IgD-negative memory B cell (primary cell): ENCODE measurements around the gene COPRS. TPM values are rescaled to one million over a fixed set of nuclear protein-coding genes. Genes with fewer than 3 reads are reported as not detected.
"Not testable (repeated sequence)": the region's sequence is repeated elsewhere in the genome, so short reads cannot be mapped to it uniquely, and the experiment has no call there.

Experiments
- H3K27ac Mint-ChIP-seq, 3 donors: one replicate each; pipeline ENCODE4 v1.8.0; 2020 to 2022; ENCODE audit warnings: mild to moderate bottlenecking in 3 of 3, mixed read lengths in 3 of 3, moderate library complexity in 1 of 3
- H3K27me3 Mint-ChIP-seq: one replicate; pipeline ENCODE4 v1.8.0; 2021; ENCODE audit warnings: mixed read lengths
- H3K36me3 Mint-ChIP-seq: one replicate; pipeline ENCODE4 v1.8.0; 2020; ENCODE audit warnings: mild to moderate bottlenecking, mixed read lengths
- H3K4me1 Mint-ChIP-seq, 3 donors: one replicate each; pipeline ENCODE4 v1.8.0; 2020 to 2022; ENCODE audit warnings: mixed read lengths in 3 of 3, mild to moderate bottlenecking in 1 of 3
- H3K4me3 Mint-ChIP-seq, 4 donors: one replicate each; pipeline ENCODE4 v1.8.0; 2020 to 2022; ENCODE audit warnings: mild to moderate bottlenecking in 4 of 4, mixed read lengths in 4 of 4, moderate library complexity in 3 of 4
- H3K9me3 Mint-ChIP-seq, 3 donors: one replicate each; pipeline ENCODE4 v1.8.0; 2020 to 2021; ENCODE audit warnings: mixed read lengths in 3 of 3, mild to moderate bottlenecking in 1 of 3
- polyA plus RNA-seq: library from polyadenylated mRNA; unstranded; fragments of 300-500 nt; fragmentation: Illumina TruSeq; gene quantifications from one replicate; pipeline ENCODE4 v1.2.3, GENCODE V29; 2021

COPRS gene
- polyA plus RNA-seq, 1 donor from 2014 or later: 35.4 TPM

DNA sequence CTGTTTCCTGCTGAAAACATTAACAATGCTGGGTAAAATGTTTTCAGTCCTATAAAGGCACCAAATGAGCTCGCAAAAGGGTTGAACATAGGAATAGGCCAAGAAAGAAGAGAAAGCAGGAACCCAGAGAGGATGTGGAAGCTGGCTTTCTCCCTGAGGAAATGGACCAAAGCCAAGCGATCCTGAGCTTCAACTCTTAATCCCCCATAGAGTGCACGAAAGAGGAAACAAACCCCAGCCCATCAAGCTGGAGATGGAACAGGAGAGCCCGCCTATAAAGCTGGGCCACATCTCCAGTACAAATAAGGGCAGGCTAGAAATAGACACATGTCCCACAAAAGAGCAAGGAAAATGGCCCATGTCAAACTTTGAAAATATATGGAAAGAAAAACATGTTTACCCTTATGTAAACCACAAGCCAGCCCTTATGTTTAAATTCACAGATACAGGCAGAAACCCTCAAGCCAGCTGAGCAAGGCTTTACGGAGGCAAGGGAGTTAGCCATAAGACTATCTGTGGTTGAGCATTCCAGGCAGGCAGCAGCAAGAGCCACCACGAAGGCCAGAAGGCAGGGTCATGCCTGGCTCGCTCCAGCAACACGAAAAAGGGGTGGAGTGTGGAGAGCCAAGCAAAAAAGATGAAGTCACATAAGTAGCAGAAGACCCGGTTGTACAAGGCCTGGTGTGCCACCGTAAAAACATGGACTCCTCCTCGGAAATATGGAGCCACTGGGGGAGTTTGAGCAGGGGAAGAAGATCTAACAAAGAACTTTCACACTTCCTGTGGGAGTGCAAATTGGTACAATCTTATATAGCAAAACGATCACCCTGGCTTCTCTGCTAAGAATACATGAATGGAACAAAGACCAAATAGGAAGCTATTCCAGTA lies 27.8 kb downstream of the COPRS start:
- no peak overlapping the region for H3K4me3 Mint-ChIP-seq
- H3K36me3 Mint-ChIP-seq: no peaks in the 10 kb centered on the region
- peaks cover 4% of the 10 kb centered on the region for H3K27me3 Mint-ChIP-seq
- no peak overlapping the region for H3K27ac Mint-ChIP-seq
- H3K4me1 Mint-ChIP-seq: peaks cover 4 to 7% (median 5%) of the 10 kb centered on the region in 3 donors
- no peaks in the 10 kb centered on the region for H3K9me3 Mint-ChIP-seq

DNA sequence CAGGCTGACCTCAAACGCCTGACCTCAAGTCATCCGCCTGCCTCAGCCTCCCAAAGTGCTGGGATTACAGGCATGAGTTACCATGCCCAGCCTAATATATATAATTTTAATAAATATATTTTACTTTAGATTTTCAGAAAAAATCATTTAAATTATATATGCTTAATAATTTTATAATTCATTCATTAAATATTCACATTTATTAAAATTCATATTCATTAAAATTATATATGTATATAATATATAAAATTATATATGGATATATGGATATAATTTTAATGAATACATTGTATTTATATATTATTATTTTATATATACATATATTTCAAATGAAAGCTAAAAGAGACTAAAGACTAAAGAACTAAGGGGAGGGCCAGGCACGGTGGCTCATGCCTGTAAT lies 29.4 kb downstream of the COPRS start:
- Mint-ChIP-seq H3K27ac (no peak overlapping the region), H3K4me1 (peaks cover 4 to 6% (median 5%) of the 10 kb centered on the region in 3 donors), H3K9me3 (no peaks in the 10 kb centered on the region), H3K36me3 (no peaks in the 10 kb centered on the region), H3K27me3 (peaks cover 4% of the 10 kb centered on the region), H3K4me3 (no peak overlapping the region)

DNA sequence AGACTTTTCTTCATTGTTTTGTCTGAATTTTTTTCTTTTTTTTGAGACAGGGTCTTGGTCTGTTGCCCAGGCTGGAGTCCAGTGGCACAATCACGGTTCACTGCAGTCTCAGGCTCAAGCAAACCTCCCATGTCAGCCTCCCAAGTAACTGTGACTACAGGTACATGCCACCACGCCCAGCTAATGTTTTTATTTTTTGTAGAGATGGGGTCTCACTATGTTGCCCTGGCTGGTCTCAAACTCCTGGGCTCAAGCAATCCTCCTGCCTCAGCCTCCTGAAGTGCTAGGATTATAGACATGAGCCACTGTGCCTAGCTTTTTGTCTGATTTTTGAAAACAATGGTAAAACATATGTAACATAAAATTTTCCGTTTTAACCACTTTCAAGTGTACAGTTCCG lies 30.1 kb downstream of the COPRS start:
- H3K4me3 Mint-ChIP-seq, H3K9me3 Mint-ChIP-seq, H3K36me3 Mint-ChIP-seq, H3K27me3 Mint-ChIP-seq, H3K27ac Mint-ChIP-seq, H3K4me1 Mint-ChIP-seq: not testable (repeated sequence)

DNA sequence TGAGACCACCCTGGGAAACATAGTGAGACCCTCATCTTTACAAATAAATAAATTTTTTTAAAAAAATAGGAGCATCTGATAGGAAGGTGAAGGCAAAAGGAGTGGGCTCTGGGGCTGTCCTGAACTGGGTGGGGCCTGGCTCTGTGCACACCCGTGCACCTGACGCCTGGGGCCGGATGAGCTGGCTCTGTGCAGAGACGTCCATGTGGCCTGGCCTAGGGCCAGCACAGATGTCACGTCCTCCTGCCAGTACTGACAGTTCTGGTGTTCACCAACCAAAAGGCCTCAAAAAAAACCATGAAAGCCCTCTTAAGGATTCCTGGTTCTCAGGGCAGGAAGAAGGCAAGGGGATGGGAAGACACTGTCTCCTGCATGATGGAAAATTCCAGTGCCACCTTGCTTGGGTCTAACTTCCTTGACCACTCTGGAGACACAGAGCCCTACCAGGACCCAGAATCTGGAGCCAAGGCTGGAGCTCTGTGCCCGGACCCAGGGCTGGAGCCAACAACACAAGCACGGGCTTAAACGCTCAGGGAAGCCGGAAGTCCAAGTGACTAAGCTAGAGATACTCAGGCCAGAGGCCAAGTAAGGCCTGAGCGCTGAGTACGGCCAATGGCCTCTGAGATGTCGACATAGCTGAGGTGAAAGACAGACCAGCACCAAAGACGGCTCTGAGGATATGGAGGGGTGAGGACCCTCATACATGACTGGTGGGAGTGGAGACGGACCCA lies 32.9 kb downstream of the COPRS start:
- H3K27ac Mint-ChIP-seq: no peak overlapping the region
- peaks cover 0 to 2% (median 0%) of the 10 kb centered on the region in 3 donors for H3K4me1 Mint-ChIP-seq
- no peak overlapping the region for H3K4me3 Mint-ChIP-seq
- no peaks in the 10 kb centered on the region for H3K9me3 Mint-ChIP-seq
- peaks cover 6% of the 10 kb centered on the region for H3K27me3 Mint-ChIP-seq
- no peaks in the 10 kb centered on the region for H3K36me3 Mint-ChIP-seq

DNA sequence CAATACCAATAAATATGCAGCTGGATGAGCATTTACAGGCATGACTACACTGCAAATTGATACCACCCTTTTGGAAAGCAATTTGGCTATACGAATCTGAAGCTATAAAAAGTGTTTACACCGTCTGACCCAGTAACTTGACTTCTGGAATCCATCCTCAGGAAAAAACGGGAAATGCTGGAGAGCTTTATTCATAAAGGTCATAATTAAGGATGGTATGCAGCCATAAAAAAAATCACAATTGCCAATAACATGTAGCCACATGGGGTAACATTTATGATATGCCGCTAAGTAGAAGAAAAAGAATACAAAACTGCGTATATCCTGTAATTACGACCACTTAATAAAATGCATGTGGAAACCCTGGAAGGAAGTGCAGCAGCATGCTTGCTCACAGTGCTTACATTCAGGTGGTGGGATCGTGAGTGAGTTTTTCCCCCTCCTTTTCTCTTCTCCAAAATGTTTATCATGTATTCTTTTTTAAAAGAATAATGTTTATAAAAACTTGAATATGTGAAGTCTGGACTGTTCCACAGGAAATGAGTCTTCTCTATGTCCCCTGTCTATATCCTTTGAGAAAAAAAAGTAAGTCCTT lies 34.2 kb downstream of the COPRS start:
- Mint-ChIP-seq H3K27me3 (peaks cover 6% of the 10 kb centered on the region), H3K4me1 (no peaks in the 10 kb centered on the region), H3K27ac (no peak overlapping the region), H3K36me3 (no peaks in the 10 kb centered on the region), H3K4me3 (no peak overlapping the region), H3K9me3 (peaks cover under 1 to 3% (median under 1%) of the 10 kb centered on the region in 3 donors)

DNA sequence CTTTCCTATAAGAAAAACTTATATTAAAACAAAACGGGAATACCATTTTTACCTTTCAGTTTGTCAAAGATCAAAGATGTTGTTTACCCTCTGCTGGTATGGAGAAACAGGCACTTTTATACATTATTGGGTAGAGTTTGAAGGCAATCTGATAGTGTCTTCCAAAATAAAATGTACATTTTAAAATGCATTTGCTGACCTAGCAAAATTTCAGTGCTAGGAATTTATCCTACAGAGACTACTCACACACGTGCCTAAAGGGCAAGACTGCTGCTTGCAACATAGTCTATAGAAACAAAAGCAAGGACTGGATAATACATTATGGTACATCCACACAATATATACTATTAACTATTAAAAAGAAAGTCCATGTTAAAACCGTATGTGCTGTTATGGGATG lies 36.0 kb downstream of the COPRS start:
- Mint-ChIP-seq H3K4me1 (no peaks in the 10 kb centered on the region), H3K9me3 (peaks cover 2 to 7% (median 3%) of the 10 kb centered on the region in 3 donors), H3K27me3 (peaks cover 10% of the 10 kb centered on the region), H3K27ac (no peak overlapping the region), H3K4me3 (no peak overlapping the region), H3K36me3 (no peaks in the 10 kb centered on the region)

DNA sequence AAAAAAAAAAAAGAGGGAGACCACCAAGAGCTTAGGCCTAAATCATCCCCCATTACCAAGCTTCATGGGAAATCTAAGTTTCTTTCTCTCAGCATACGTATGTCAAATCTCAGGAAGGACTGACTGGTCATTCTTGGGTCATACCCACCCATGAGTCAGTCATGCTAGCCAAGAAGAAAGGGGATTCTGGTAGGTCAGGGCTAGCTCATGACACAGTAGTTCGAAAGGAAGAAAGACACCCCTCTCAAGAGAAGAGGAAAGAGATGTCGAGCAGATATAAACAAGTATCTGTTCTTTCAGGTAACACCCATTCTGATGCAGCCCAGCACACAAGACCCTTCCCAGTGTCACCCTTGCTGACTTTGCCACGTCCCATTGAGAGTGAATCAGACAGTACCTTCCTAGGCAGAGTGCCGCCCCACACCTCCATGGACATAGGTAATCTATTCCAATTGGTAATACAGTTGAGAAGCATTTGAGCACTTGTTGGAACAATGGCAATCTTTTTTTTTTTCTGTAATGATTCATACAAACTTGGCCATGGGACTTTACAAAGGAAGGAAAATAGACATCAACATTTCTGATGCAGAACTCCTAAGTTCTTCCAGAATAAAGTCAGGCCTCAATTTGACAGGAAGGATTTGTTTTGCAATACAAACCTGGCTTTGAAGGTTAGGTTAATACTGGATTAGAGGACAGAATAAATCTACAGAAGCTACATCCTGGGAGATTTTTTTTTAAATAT lies 38.2 kb downstream of the COPRS start:
- no peaks in the 10 kb centered on the region for H3K36me3 Mint-ChIP-seq

DNA sequence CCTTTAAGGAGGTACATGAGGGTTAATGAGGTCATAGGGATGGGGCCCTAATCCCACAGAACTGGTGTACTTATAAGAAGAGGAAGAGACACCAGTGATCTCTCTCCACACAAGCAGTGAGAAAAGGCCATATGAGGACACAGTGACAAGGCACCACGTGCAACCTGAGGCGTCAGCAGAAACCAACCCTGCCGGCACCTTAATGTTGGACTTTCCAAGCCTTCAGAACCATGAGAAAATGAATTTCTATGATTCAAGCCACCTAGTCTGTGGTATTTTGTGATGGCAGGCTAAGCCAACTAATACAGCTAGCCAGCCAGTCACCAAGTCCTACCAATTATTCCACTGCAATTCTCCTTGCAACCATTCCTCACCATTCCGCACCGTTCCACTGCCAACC lies 39.5 kb downstream of the COPRS start:
- H3K27ac Mint-ChIP-seq: no peak overlapping the region

More for the DNA sequence above, 38.2 kb downstream of the COPRS start:
- H3K9me3 Mint-ChIP-seq: peaks cover 2 to 7% (median 3%) of the 10 kb centered on the region in 3 donors
- H3K27me3 Mint-ChIP-seq: peaks cover 7% of the 10 kb centered on the region
- H3K4me1 Mint-ChIP-seq: no peaks in the 10 kb centered on the region
- no peak overlapping the region for H3K4me3 Mint-ChIP-seq
- H3K27ac Mint-ChIP-seq: no peak overlapping the region

DNA sequence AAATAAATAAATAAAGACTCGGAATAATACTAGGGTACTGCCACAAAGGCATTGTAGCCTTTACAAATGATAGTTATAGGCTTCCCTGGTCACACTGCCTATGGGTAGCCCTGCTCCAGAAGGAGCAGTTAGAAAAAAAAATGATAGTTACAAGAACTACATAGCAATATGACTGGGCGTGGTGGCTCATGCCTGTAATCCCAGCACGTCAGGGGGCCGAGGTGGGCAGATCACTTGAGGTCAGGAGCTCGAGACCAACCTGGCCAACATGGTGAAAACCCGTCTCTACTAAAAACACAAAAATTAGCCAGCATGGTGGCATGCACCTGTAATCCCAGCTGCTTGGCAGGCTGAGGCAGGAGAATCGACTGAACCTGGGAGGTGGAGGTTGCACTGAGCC lies 40.2 kb downstream of the COPRS start:
- not testable (repeated sequence) for H3K4me1 Mint-ChIP-seq, H3K36me3 Mint-ChIP-seq, H3K4me3 Mint-ChIP-seq, H3K9me3 Mint-ChIP-seq, H3K27me3 Mint-ChIP-seq, H3K27ac Mint-ChIP-seq

More for the DNA sequence above, 39.5 kb downstream of the COPRS start:
- Mint-ChIP-seq H3K9me3 (peaks cover 2 to 7% (median 3%) of the 10 kb centered on the region in 3 donors), H3K27me3 (peaks cover 7% of the 10 kb centered on the region), H3K4me3 (no peak overlapping the region), H3K4me1 (no peaks in the 10 kb centered on the region), H3K36me3 (no peaks in the 10 kb centered on the region)

DNA sequence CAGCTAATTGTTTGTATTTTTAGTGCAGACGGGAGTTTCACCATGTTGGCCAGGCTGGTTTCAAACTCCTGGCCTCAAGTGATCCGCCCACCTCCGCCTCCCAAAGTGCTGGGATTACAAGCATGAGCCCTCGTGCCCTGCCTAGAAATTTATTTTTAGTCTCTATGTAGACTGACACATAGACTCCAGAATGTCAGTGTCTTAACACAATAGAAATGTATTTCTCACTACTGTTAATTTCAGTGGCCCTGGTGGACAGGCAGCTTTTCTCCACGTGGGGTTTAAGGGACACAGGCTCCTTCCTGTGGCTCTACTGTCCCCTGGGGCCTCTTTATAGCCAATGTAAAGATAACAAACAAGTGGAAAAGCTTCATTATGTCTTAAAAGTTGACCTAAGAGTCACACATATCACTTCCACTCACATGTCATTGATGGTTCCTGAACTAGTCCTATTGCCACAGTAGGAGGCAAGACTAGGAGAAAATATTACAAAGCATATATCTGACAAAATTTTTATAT lies 43.8 kb downstream of the COPRS start:
- Mint-ChIP-seq H3K4me3 (no peak overlapping the region), H3K4me1 (no peaks in the 10 kb centered on the region), H3K36me3 (no peaks in the 10 kb centered on the region)

DNA sequence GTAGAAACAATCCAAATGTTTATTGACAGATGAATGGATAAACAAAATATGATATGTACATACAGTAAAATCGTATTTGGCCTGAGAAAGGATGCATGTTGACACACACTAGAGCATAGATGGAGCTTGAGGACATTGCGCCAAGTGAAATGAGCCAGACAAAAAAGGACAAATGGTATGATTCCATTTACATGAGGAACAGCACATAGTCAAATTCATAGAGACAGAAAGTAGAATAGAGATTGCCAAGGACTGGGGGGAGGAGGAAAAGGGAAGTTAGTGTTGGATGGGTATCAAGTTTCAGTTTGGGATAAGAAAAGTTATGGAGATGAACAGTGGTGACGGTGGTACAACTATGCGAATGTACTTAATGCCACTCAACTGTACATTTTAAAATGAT lies 47.9 kb downstream of the COPRS start:
- peaks cover 0 to 2% (median 0%) of the 10 kb centered on the region in 3 donors for H3K9me3 Mint-ChIP-seq
- H3K4me1 Mint-ChIP-seq: no peaks in the 10 kb centered on the region
- H3K27me3 Mint-ChIP-seq: peaks cover 2% of the 10 kb centered on the region
- no peak overlapping the region for H3K4me3 Mint-ChIP-seq
- H3K36me3 Mint-ChIP-seq: no peaks in the 10 kb centered on the region
- H3K27ac Mint-ChIP-seq: no peak overlapping the region

More for the DNA sequence above, 43.8 kb downstream of the COPRS start:
- Mint-ChIP-seq H3K27me3 (peaks cover 7% of the 10 kb centered on the region), H3K9me3 (peaks cover 3 to 7% (median 4%) of the 10 kb centered on the region in 3 donors), H3K27ac (no peak overlapping the region)

DNA sequence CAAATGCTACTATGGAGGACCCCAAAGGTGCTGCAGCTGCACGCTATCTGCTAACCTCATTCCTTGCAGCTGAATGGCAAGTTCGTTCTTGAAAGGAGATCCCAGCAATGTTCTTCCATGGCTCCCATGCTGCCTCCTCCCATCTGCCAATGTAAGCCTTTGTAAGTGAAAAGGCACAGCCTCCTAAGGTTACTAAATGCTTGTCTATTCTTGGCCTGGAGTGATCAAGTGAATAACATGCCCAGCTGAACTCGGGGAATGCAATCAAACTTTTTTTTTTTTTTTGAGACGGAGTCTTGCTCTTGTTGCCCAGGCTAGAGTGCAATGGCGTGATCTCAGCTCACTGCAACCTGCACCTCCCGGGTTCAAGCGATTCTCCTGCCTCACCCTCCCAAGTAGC lies 49.2 kb downstream of the COPRS start:
- not testable (repeated sequence) for H3K27me3 Mint-ChIP-seq, H3K36me3 Mint-ChIP-seq, H3K9me3 Mint-ChIP-seq, H3K4me1 Mint-ChIP-seq, H3K27ac Mint-ChIP-seq, H3K4me3 Mint-ChIP-seq

DNA sequence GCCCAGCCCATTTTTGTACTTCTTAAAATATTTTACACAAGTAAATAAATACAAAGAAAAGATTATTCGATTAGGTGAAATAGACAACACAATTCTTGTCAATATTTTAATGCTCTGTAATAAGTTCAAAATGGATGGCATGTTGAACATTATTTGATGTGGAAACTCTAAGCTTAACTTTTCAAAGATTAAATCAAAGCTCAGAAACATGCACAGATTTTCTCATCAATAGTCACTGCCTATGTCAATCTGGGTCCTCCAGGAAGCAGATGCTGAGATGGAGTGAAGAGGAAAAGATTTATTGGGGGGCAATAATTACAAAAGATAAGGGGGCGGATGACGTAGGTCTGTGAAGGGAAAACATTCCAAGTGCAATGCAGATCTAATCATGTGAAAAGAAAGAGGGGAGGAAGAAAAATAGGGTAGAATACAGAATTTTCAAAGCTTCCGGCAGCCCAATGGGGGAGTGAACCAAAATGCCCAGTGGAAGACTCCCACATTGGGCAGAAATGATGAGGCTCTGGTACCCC lies 50.5 kb downstream of the COPRS start:
- peak overlapping the region in 1 of 3 donors; percentile 20 for H3K27ac Mint-ChIP-seq
- H3K27me3 Mint-ChIP-seq: peaks cover 2% of the 10 kb centered on the region
- H3K36me3 Mint-ChIP-seq: no peaks in the 10 kb centered on the region
- H3K4me3 Mint-ChIP-seq: no peak overlapping the region
- peaks cover 0 to 2% (median 0%) of the 10 kb centered on the region in 3 donors for H3K4me1 Mint-ChIP-seq
- peaks cover 0 to 2% (median 0%) of the 10 kb centered on the region in 3 donors for H3K9me3 Mint-ChIP-seq

DNA sequence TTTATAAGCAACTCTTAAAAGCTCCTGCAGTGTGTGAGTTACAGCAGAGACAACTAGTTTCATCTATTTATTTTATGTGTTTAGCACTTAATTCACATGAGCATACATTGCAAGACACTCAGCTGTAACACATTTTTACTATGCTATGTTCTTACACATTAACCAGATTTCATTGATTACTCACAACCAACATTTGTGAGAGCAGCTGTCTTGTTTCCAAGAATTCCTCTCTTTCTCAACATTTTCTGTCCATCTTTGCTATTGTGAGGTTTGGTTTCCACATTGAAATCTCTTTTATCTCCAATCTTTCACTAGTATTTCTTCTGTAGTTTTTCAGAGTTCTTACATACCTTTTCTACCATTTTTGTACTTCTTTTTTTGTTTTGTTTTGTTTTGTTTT lies 51.2 kb downstream of the COPRS start:
- peaks cover 2% of the 10 kb centered on the region for H3K27me3 Mint-ChIP-seq

More for the DNA sequence above, 51.2 kb downstream of the COPRS start:
- no peak overlapping the region for H3K4me3 Mint-ChIP-seq
- H3K4me1 Mint-ChIP-seq: peaks cover 0 to 2% (median 0%) of the 10 kb centered on the region in 3 donors
- H3K36me3 Mint-ChIP-seq: no peaks in the 10 kb centered on the region
- no peak overlapping the region for H3K27ac Mint-ChIP-seq
- H3K9me3 Mint-ChIP-seq: no peaks in the 10 kb centered on the region
